ENCODE data around the gene KLF1.
A peak's percentile ranks its signal among the peaks of the same experiment; 100 is the strongest.
"Not testable (repeated sequence)": the region's sequence is repeated elsewhere in the genome, so short reads cannot be mapped to it uniquely, and the experiment has no call there.

The KLF1 gene

DNA sequence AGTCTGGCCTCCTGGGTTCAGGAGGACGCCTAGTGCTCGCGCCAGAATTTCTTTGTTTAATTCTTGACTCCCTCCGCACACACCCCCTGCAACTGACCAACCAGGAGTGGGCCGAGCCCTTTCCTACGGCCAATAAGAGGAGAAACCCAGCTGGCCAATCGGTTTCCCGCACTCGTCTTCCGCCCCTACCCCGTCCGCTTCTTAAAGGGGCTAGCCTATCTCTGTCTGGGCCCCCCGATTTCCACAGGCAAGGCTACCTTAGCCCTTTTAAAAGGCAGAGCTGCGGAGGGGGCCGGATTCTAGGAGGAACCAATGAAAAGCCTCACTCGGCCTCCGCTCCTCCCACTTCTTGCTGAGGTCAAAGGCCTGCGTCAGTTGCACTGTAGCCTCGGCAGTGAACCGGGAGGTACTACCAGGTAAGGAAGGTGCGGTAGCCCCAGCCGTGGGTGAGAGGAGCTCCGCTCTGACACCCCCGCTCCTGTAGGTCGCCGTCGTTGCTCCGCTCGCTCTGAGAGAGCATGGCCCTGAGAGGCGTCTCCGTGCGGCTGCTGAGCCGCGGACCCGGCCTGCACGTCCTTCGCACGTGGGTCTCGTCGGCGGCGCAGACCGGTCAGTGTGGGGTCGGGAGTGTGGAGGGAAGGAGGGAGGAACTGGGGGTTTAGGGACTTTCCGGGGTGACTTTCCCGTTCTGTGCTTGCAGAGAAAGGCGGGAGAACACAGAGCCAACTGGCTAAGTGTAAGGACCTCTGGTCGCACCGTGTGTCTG is 4.0 kb upstream of the KLF1 start, which contains the start of gene GCDH:
TSS of gene GCDH (plus strand) at position 374 of the 766 bp plus-strand sequence. CDS start at position 519, 145 bp downstream.
- DNase-seq: peak; percentile 58 to 100 (median 98)

DNA sequence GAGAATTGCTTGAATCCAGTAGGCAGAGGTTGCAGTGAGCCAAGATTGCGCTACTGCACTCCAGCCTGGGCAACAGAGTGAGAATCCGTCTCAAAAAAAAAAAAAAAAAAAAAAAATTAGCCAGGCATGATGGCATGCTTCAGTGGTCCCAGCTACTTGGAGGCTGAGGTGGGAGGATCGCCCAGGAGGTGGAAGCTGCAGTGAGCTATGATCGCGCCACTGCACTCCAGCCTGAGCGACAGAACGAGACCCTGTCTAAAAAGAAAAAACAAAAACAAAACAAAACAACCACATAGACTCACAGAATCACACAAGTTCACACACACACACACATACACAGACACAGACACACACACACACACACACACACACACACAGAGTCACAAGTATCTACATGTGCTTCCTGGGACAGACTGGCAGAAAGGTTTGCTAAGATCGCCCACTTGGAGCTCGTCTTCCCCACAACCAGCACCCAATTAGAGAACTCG is 3.3 kb upstream of the KLF1 start:
- DNase-seq: not testable (repeated sequence)

DNA sequence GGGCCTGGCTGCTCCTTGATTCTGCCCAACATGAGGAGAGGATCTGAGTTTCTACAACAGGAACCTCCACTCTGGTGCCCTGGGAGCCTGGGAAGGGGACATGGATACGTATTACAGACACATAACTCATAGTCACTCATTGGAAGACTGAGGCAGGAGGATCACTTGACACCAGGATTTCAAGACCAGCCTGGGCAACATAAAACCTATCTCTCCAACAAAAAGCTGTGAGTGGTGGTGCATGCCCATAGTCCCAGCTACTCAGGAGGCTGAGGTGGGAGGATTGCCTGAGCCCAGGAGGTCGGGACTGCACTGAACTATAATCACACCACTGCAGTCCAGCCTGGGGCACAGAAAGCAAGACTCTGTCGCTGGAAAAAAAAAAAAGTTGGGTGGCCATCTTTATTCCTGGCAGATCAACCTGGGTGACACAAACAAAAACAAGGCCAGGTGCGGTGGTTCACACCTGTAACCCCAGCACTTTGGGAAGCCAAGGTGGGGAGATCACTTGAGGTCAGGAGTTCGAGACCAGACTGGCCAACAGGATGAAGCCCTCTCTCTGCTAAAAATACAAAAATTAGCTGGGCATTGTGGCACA is 1.1 kb upstream of the KLF1 start:
- no peak for DNase-seq

DNA sequence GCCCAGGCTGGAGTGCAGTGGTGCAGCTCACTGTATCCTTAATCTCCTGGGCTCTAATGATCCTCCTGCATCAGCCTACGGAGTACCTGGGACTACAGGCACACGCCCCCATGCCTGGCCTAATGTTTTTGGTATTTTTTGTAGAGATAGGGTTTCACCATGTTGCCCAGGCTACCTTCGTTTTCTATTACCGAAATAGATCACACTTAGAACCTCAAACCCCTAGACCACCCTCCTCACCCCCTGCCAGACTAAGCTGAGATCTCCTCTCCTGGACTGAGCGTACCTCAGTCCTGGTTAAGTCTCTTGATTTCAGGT is 391 bp downstream of the KLF1 start:
- no peak for DNase-seq

DNA sequence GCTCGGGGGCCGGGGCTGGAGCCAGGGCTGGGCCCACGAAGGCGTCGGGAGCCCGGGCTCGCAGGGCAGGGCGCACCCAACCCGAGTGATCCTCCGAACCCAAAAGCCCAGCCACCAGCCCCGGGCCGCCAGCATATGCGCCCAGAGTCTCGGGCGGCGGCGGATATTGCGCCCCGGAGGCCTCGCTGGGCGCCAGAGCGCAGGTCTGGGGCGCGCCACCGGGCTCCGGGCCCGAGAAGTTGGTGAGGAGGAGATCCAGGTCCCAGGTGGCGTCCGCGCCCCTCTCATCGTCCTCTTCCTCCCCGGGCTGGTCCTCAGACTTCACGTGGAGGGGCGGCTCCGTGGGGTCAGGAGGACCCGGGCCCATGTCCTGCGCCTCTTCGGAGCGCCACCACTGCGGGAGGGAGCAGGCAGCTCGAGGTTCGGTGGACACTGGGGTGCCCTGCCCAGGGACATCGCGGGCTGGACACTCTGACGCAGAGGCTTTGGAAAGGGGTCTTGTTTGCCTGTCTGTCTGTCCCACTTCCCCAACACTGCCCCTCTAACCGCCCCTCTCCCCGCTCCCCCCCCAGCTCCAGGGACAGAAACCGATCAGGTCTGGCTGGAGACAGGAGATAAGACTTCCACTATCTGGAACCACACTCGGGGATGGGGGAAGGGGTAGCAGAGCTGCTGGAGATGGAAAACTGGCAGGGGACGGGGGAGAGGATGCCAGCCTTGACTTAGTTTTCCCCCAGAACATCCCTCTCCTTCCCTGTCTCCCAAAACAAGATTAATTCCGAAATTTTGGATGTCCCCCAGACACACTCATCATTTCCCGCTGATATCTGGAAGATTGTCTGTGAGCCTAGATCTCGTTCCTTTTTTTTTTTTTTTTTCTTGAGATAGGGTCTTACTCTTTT is 1.0 kb downstream of the KLF1 start:
- DNase-seq: no peak

DNA sequence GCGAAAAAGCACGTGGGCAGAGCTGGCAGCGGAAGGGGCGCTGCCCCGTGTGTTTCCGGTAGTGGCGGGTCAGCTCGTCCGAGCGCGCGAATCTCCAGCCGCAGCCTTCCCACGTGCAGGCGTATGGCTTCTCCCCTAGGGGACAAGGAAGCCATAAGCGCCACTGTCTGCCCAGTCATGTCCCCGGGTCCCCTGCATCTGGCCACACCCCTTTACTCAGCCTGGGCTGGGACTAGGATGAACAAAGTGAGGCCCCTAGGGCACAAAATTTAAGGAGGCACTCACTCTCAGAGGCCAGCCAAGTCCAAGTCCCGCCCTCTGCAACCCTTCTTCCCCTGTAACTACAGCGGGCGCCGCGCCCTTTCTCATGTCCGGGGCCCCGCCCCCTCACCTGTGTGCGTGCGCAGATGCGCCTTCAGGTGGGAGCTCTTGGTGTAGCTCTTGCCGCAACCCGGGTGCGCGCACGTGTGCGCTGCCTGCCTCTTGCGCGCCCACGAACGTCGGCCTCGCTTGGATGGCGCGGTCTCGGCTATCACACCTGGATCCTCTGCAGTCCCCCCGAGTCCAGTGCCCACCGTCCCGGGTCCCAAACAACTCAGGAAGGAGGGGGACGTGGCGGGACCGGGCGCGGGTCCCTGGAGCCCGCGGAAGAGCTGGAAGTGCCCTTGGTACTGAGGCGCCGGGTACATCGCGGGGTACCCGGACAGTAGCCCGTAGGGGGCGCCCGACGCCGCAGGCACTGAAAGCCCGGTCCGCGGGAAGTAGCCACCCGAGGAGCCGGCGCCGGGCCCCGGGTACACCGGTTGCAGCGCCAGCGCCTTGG is 1.9 kb downstream of the KLF1 start:
- peak in 32 of 56 donors; percentile 1 to 81 (median 36) for DNase-seq

DNA sequence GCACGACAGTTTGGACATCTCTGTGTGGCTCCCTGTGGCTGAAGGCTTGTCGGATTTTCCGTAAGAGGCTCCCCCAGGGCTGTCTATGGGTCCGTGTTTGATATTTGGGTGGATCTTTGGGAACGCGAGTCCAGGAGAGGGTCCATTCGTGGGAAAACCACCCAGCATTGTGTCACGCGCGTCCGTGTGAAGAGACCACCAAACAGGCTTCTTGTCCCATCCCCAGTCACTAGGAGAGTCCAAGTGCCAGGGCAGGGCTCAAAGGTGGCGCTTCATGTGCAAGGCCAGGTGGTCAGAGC is 2.4 kb downstream of the KLF1 start:
- DNase-seq: no peak

DNA sequence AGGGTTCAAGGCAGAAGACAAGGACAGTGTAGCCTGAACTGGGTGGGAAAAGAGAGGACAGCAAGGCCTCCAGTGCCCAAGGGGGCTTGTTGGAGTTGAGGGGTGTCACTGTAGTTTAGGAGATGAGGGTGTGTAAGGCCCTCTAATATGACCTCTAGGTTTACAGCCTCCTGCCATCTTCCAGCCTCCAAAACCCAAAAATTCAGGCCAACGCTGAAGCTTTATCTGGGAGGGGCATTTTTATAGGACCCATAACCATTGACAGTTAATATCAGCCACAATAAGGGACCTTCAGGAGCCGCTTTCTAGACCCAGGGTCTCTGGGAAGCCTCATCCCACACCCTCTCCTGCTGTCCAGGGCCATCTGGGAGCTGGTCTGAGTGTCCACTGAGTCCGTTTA is 2.8 kb downstream of the KLF1 start:
- no peak for DNase-seq

DNA sequence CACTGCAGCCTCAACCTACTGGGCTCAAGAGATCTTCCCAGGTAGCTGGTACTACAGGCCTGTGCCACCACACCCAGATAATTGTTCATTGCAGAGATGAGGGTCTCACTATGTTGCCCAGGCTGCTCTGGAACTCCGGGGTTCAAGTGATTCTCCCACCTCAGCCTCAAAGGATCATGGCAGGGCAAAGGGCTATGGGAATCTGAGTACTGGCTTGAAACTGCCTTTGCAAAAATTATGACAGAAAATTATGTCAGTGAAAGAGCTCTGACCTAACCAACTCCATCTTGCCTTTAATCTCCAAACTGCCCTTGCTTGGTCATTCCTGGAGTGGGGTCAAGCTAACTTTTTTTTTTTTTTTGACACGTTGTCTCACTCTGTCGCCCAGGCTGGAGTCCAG is 4.4 kb downstream of the KLF1 start:
- no peak for DNase-seq

DNA sequence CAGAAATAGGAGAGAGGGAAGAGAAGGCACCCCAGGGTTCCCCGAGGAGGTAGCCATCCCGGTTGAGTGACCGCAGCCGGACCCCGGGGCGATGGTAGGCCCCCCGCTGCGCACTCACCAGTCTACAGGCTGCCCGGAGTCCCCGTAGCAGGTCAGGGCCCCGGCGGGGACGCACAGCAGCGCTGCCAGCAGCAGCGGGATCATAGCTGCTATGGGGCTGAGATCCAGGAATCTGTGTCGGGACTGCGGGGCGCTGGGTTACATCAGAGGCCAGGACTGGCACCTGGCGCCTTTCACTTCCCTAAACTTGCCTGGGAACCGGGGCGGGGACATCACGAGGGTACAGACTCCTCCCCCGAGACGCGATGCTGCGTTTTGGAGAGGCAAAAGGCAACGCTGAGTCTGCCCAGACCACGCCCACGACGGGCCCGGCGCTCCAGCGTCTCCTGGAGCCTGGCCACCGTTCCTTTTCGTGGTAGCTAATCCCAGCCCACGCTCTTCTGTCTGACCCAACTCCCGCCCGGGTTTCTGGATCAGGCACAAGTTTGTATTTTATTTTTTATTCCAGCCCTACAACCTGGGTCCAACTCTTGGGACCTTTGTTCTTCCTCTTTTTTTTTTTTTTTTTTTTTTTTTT is 5.7 kb downstream of the KLF1 start, which contains the start of gene DNASE2:
TSS of gene DNASE2 (minus strand) at position 278 of the 637 bp plus-strand sequence. CDS start at position 204, 74 bp downstream.
- peak; percentile 13 to 95 (median 77) for DNase-seq

DNA sequence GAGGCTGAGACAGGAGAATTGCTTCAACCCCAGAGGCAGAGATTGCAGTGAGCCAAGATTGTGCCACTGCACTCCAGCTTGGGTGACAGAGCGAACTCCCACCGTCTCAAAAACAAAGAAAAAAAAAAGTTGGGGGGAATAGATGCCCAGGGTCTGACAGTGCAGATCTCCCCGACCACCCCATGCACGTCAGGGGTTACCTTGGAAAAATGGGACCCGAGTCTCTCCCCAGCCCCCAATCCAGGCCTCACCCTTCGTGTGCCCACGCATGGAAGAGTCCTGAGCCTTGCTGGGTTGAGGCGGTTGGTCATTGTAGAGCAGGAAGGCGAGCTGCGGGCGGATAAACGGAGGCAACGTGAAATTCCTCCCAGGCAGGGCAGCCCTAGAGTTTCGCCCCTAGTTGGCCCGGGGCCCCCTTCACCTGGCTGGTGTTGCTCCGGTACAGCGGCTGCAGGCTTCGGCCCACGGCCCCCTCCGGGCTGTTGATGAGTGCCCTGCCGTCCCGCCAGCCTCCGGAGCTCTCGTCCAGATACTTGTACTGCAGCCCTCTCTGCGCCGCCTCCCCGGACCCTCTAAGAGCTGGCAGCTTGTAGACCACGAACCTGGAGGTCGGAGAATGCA is 6.3 kb downstream of the KLF1 start:
- peak in 19 of 56 donors; percentile 9 to 52 (median 31) for DNase-seq

DNA sequence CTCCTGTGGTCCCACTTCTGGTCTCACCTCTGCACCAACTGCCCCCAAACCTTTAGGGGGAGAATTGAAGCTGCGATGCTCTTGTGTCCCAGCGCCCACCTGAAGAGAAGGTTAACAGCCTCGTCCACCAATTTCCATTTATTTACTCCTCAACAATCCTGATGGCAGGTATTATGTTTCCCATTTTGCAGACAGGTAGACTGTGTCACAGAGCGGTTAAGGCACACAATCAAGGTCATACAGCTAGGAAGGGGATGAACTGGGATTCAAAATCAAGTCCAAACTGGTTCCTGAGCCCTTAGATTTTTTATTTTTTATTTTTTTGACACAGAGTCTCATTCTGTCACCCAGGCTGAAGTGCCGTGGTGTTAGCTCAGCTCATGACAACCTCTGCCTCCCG is 11.9 kb downstream of the KLF1 start:
- no peak for DNase-seq

DNA sequence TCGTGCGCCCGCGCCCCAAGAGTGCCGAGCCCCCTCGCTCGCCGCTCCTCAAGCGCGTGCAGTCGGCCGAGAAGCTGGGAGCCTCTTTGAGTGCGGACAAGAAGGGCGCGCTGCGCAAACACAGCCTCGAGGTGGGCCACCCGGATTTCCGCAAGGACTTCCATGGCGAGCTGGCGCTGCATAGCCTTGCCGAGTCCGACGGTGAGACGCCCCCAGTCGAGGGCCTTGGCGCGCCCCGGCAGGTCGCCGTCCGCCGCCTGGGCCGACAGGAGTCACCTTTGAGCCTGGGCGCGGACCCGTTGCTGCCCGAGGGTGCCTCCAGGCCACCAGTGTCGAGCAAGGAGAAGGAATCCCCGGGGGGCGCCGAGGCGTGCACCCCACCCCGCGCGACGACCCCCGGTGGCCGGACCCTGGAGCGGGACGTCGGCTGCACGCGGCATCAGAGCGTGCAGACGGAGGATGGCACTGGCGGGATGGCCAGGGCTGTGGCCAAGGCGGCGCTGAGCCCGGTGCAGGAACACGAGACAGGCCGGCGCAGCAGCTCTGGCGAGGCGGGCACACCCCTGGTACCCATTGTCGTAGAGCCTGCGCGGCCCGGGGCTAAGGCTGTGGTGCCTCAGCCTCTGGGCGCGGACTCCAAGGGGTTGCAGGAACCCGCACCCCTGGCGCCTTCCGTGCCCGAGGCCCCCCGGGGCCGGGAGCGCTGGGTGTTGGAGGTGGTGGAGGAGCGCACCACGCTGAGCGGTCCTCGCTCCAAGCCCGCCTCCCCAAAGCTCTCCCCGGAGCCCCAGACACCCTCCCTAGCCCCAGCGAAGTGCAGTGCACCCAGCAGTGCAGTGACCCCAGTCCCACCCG is 12.9 kb downstream of the KLF1 start:
- no peak for DNase-seq

DNA sequence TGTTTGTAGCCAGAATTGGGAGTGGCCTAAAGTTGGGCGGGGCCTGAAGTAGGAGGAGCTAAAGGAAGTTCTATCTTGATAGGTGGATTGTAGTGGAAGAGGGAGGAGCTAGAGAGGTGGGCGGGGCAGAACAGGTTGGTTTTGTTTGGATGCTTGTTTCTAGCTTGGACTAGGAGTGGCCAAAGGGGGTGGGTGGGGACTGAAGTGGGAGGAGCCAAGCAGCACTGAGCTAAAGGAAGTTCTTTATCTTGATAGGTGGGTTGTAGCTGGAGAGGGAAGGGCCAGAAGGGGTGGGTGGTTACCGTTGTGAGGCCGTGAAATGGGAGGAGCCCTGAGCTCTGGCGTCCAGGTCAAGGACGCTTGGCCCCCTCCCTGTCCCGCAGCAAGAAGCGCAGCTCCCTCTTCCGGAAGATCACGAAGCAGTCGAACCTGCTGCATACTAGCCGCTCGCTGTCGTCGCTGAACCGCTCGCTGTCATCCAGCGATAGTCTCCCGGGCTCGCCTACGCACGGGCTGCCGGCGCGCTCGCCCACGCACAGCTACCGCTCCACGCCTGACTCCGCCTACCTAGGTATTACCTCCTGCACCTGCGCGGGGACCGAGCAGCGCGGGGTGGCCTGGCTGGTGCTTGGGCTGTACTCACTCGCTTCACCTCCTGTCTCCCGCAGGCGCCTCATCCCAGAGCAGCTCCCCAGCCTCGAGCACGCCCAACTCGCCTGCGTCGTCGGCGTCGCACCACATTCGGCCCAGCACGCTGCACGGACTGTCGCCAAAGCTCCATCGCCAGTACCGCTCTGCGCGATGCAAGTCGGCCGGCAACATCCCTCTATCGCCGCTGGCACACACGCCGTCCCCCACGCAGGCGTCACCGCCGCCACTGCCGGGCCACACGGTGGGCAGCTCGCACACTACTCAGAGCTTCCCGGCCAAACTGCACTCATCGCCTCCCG is 13.8 kb downstream of the KLF1 start:
- peak in 7 of 56 donors; percentile 8 to 68 (median 32) for DNase-seq

DNA sequence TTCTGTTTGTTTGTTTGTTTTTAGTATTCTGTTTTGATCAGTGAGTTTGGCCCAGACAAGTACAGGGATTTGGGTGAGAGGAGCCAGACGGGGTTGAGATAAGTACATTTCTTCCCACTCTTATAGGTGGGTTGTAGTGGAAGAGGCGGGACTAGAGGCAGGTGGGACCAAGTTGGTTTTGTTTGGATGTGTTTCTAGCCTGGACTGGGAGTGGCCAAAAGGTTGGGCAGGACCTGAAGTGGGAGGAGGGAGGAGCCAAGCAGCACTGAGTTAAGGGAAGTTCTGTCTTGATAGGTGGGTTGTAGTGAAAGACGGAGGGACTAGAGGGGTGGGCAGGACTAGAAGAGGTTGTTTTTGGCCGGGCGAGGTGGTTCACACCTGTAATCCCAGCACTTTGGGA is 14.7 kb downstream of the KLF1 start:
- no peak for DNase-seq

DNA sequence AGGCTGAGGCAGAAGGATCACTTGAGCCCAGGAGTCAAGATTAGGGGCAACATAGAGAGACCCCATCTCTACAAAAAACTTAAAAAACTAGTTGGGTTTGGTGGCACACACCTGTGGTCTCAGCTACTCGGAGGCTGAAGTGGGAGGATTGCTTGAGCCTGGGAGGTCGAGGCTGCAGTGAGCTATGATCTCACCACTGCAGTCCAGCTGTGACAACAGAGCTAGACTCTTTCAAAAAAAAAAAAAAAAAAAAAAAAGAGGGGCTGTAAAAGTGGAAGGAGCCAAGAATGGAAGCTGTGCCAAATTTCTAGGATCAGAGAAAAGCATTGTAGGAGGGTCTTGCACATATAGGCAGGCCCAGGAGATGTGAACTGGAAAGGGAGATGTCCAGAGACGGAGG is 15.3 kb downstream of the KLF1 start:
- no peak for DNase-seq

DNA sequence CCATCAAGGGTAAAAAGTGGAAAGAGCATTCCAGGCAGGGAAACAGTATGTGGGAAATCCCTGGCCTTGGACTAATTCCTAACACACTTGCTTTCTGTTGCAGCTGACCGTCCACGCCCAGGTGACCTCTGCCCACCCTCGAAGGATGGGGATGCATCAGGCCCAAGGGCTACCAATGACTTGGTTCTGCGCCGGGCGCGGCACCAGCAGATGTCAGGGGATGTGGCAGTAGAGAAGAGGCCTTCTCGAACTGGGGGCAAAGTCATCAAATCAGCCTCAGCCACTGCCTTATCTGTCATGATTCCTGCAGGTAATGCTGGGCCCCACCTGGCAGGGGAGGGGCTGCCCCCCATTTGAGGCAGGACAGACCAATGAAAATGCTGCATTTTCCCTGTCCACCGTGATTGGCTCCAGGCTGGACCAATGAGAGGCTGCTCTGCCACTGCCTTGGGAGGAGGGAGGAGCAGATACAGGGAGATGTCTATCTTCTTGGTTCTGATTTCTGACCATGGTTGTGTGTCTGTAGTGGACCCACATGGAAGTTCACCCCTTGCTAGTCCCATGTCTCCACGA is 18.4 kb downstream of the KLF1 start:
- no peak for DNase-seq
